SK-N-SH treated with all-trans-retinoic acid at 6 μM for 48 hours (cell line): Measurements from ENCODE around the gene NSL1.

Experiments
- RARB ChIP-seq: fragments of 250-450 bp; sonication (Bioruptor Pico); IDR thresholded peaks from 2 replicates; pipeline ENCODE4 v1.8.0; 2021; ENCODE audit warnings: mild to moderate bottlenecking, moderate library complexity
- TCF4 ChIP-seq: fragments of 250-450 bp; sonication (Bioruptor Pico); IDR thresholded peaks from 2 replicates; pipeline ENCODE4 v1.8.0; 2021; ENCODE audit warnings: mild to moderate bottlenecking, moderate library complexity, borderline replicate concordance
- ZNF70 ChIP-seq: fragments of 450-650 bp; formaldehyde crosslinking; IDR thresholded peaks from 2 replicates; pipeline ENCODE4 v1.5.0; 2020; ENCODE audit warnings: mild to moderate bottlenecking, moderate library complexity

GRCh38 chr1:212700892-212701819, 90.4 kb downstream of the NSL1 start:
- no peak for TF ChIP-seq TCF4 (CRISPR knock-in tag)
- TF ChIP-seq RARB (CRISPR knock-in tag), result no peak
- no peak for TF ChIP-seq ZNF70 (CRISPR knock-in tag)
